Fibroblast of lung (primary cell): ENCODE results near the gene NRG2. TPM values are rescaled to one million over a fixed set of nuclear protein-coding genes. Genes with fewer than 3 reads are reported as not detected.

ENCODE experiments used
- DNase-seq, 2 donors: peaks; one replicate each; pipeline versions ENCODE4 v3.0.0 to v3.0.0-alpha.2; 2010; ENCODE audit warnings: low read depth in 2 of 2
- H2AFZ ChIP-seq: 2 replicates; pipeline ENCODE4 v1.5.1; 2012; ENCODE audit warnings: low read length, control low read depth, inconsistent platforms
- H3K27ac ChIP-seq: 2 replicates; pipeline ENCODE4 v1.5.1; 2011; ENCODE audit warnings: low read length, control low read depth; ENCODE audit not compliant: insufficient read depth
- H3K27me3 ChIP-seq: 2 replicates; pipeline ENCODE4 v1.5.1; 2011; ENCODE audit warnings: mild to moderate bottlenecking, low read length; ENCODE audit not compliant: control insufficient read depth, insufficient read depth
- H3K36me3 ChIP-seq: 2 replicates; pipeline ENCODE4 v1.5.1; 2011; ENCODE audit warnings: low read length; ENCODE audit not compliant: control insufficient read depth, insufficient read depth
- H3K4me1 ChIP-seq: 2 replicates; pipeline ENCODE4 v1.5.1; 2011; ENCODE audit warnings: low read length; ENCODE audit not compliant: control insufficient read depth, insufficient read depth; ENCODE audit errors: extremely low read depth
- H3K4me2 ChIP-seq: 2 replicates; pipeline ENCODE4 v1.5.1; 2011; ENCODE audit warnings: low read length, control low read depth; ENCODE audit not compliant: insufficient read depth; ENCODE audit errors: extremely low read depth
- H3K4me3 ChIP-seq, 4 experiments: fragments of 200-600 bp in 1 of 4; sonication (generic) in 1 of 4; replicated peaks in 1 of 4; 2 replicates each; pipeline ENCODE4 v1.5.1; 2011 to 2016; ENCODE audit warnings: low read length in 4 of 4, low read depth in 3 of 4, mild to moderate bottlenecking in 3 of 4, control low read depth in 2 of 4, inconsistent platforms in 1 of 4, mixed read lengths in 1 of 4; ENCODE audit not compliant: insufficient read depth in 1 of 4; ENCODE audit errors: control extremely low read depth in 1 of 4
- H3K79me2 ChIP-seq: 2 replicates; pipeline ENCODE4 v1.5.1; 2012; ENCODE audit warnings: mild to moderate bottlenecking, low read length, inconsistent platforms; ENCODE audit not compliant: control insufficient read depth, insufficient read depth
- H3K9ac ChIP-seq: 2 replicates; pipeline ENCODE4 v1.5.1; 2011; ENCODE audit warnings: mild to moderate bottlenecking, low read length, control low read depth; ENCODE audit not compliant: insufficient read depth
- H3K9me3 ChIP-seq: 2 replicates; pipeline ENCODE4 v1.5.1; 2012; ENCODE audit warnings: low read depth, low read length; ENCODE audit not compliant: control insufficient read depth, insufficient read depth
- H4K20me1 ChIP-seq: 2 replicates; pipeline ENCODE4 v1.5.1; 2011; ENCODE audit warnings: low read length; ENCODE audit not compliant: control insufficient read depth, insufficient read depth; ENCODE audit errors: extremely low read depth
- EZH2 ChIP-seq: IDR thresholded peaks from 2 replicates; pipeline ENCODE4 v1.5.1; 2012; ENCODE audit warnings: low read length, control low read depth, mild to moderate bottlenecking; ENCODE audit errors: missing control alignments
- polyA plus RNA-seq, 2 donors: library from polyadenylated mRNA; depleted of rRNA in 1 of 2; stranded (reverse) in 1 of 2; unstranded in 1 of 2; fragments of >200 nt; gene quantifications; 2 replicates each; pipeline ENCODE4 v1.2.1, GENCODE V29; 2011 to 2012; ENCODE audit warnings: missing spikeins in 1 of 2
- total RNA-seq: library from RNA; depleted of rRNA; stranded (reverse); fragments of >200 nt; gene quantifications from 2 replicates; pipeline ENCODE4 v1.2.1, GENCODE V29; 2014
- TF ChIP-seq, protein P1 (sequence below), 2 donors: IDR thresholded peaks in 1 of 2; conservative IDR thresholded peaks in 1 of 2; 1 replicate in 1 of 2; 2 replicates in 1 of 2; pipeline ENCODE4 v1.5.1; 2011 to 2012; ENCODE audit warnings: low read length in 2 of 2, control low read depth in 1 of 2, inconsistent platforms in 1 of 2, low read depth in 1 of 2, mild to moderate bottlenecking in 1 of 2

NRG2 gene
- total and polyA plus RNA-seq, 2 donors (not counting 1 experiment from before 2014, with no cell fraction given), result 0.28 to 1.3 TPM

DNA sequence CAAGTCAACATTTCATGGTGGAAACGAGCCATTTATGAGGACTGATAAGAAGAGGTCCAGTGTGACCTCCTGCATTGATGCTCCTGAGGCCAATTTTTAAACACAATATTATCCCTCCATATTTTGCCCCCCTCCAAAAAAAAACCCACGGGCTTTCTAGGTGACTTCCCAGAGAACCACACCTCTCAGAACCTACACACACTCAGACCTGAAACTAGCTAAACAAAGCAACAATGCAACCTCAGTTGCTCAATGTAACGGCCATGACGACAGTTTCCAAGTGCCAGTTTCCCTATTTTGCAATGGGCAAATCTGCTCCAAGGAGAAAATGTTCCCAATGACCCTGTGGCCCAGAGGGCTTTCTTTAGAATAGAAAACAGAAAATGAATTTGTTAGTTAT lies 3.5 kb downstream of the NRG2 start:
- Histone ChIP-seq H3K4me1 (no peaks in the 10 kb centered on the region), H3K27ac (no peak overlapping the region), H3K4me2 (no peak overlapping the region), H3K9ac (no peak overlapping the region), H4K20me1 (no peaks in the 10 kb centered on the region), H3K4me3 (no peak overlapping the region), H2AFZ (no peak overlapping the region), H3K36me3 (no peaks in the 10 kb centered on the region), H3K79me2 (no peaks in the 10 kb centered on the region), H3K9me3 (no peaks in the 10 kb centered on the region), H3K27me3 (peaks cover 2% of the 10 kb centered on the region)
- no peak for DNase-seq
- TF ChIP-seq EZH2, result no peak
- TF ChIP-seq, protein P1, sequence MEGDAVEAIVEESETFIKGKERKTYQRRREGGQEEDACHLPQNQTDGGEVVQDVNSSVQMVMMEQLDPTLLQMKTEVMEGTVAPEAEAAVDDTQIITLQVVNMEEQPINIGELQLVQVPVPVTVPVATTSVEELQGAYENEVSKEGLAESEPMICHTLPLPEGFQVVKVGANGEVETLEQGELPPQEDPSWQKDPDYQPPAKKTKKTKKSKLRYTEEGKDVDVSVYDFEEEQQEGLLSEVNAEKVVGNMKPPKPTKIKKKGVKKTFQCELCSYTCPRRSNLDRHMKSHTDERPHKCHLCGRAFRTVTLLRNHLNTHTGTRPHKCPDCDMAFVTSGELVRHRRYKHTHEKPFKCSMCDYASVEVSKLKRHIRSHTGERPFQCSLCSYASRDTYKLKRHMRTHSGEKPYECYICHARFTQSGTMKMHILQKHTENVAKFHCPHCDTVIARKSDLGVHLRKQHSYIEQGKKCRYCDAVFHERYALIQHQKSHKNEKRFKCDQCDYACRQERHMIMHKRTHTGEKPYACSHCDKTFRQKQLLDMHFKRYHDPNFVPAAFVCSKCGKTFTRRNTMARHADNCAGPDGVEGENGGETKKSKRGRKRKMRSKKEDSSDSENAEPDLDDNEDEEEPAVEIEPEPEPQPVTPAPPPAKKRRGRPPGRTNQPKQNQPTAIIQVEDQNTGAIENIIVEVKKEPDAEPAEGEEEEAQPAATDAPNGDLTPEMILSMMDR (conservative IDR thresholded peaks at IDR 0.05 in 1 of 2, IDR thresholded peaks at IDR 0.05 in 1 of 2; ENCODE audit: low read depth in 1 of 2, low read length in 2 of 2), result no peak

DNA sequence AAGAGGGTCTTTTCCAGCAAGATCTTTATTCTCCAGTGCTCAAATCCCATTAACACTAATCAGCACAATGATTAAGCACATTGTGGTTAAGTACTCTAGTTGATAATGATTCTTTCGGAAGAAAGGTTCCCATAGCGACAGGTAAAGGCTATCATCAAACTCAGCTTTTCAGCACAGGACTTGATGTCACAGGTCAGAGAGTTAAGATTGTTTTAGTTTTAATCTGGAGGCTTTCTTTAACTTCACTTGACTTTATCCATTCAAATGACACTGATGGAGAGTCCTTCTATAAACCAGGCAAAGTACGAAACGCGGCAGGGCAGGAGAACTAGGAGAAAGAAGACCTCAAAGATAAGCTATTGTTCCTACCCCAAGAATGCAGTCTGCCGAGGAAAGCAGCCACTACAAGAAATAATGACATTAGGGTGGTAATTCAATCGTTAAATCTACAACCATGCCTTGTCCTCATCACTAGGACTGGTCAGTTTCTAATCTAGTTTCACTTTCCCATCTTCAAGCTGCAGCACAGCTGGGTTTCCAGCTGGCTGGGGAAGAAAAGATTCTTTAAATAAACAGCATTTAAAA lies 4.6 kb downstream of the NRG2 start:
- peak overlapping the region; percentile 89 for H3K4me2 ChIP-seq
- H3K4me1 ChIP-seq, result no peaks in the 10 kb centered on the region
- H3K36me3 ChIP-seq, result no peaks in the 10 kb centered on the region
- no peak overlapping the region for H3K27ac ChIP-seq
- TF ChIP-seq, protein P1 (conservative IDR thresholded peaks at IDR 0.05 in 1 of 2, IDR thresholded peaks at IDR 0.05 in 1 of 2; ENCODE audit: low read depth in 1 of 2, low read length in 2 of 2), result no peak
- TF ChIP-seq EZH2, result no peak
- H3K4me3 ChIP-seq, result peak overlapping the region; percentile 54 to 76 (median 58)
- peak overlapping the region; percentile 4 for H3K9ac ChIP-seq
- no peaks in the 10 kb centered on the region for H3K27me3 ChIP-seq
- H3K9me3 ChIP-seq, result no peaks in the 10 kb centered on the region
- H2AFZ ChIP-seq, result peak overlapping the region; percentile 83
- no peaks in the 10 kb centered on the region for H4K20me1 ChIP-seq
- H3K79me2 ChIP-seq, result no peaks in the 10 kb centered on the region
- peak; percentile 18 to 50 for DNase-seq

DNA sequence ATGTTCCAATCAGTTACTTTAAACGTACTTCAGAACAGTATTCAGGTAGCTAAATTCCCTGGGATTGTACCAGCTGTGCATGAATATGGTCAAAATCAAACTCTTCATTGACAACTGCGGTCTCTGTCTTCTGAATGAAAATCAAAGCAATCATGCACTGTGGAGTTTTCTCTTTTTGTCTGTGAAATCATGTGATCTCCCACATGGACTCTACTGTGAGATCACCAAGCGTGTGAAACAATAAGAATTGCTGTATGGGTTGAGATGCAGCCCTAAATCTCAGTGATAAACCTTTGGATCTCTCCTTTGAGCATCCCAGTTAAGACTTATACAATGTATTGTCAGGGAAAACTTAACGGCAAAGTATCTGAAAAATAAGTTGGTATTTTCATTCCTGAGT lies 6.1 kb downstream of the NRG2 start:
- Histone ChIP-seq H4K20me1 (no peaks in the 10 kb centered on the region), H2AFZ (no peak overlapping the region), H3K9ac (no peak overlapping the region), H3K27ac (no peak overlapping the region), H3K4me2 (no peak overlapping the region), H3K27me3 (no peaks in the 10 kb centered on the region), H3K9me3 (no peaks in the 10 kb centered on the region), H3K4me3 (no peak overlapping the region), H3K36me3 (no peaks in the 10 kb centered on the region), H3K4me1 (no peaks in the 10 kb centered on the region), H3K79me2 (no peaks in the 10 kb centered on the region)
- DNase-seq, result no peak
- no peak for TF ChIP-seq EZH2
- TF ChIP-seq, protein P1 (conservative IDR thresholded peaks at IDR 0.05 in 1 of 2, IDR thresholded peaks at IDR 0.05 in 1 of 2; ENCODE audit: low read depth in 1 of 2, low read length in 2 of 2), result no peak
